HG02571 (cell line): ENCODE results near the gene TSPAN15.
"Not testable (repeated sequence)": the region's sequence is repeated elsewhere in the genome, so short reads cannot be mapped to it uniquely, and the experiment has no call there.

ENCODE experiments used
- ATAC-seq: cut with Tn5 transposase; IDR thresholded peaks from one replicate; pipeline ENCODE4 v1.9.1; 2021; ENCODE audit warnings: mild to moderate bottlenecking, moderate library complexity; ENCODE audit not compliant: unreplicated experiment

Gene TSPAN15

DNA sequence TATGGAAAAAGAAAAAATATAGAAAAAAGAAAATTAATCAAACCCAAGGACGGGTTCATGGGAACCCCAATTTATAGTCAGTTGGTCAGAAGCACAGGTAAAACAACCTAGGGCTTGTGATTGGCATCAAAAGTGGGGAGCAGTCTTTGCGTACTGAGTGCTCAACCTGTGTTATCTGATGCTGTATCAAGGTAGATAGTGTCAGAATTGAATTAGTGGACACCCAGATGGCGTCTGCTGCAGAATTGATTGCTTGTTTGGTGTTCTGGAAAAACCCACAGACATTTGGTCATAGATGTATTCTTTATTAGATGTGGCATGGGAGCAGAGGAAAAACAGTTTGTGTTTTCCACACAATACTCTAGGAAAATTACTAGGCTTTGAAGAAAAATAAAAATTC is 82.4 kb downstream of the TSPAN15 start:
- ATAC-seq: no peak

DNA sequence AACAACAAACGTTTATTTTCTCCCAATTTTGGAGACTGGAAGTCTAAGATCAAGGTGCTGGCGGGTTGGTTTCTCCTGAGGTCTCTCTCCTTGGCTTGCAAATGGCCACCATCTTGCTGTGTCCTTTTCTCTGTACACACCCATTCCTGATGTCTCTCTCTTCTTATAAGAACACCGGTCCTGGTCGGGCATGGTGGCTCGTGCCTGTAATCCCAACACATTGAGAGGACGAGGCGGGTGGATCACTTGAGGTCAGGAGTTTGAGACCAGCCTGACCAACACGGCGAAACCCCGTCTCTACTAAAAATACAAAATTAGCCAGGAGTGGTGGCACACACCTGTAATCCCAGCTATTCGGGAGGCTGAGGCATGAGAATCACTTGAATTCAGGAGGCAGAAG is 85.3 kb downstream of the TSPAN15 start:
- not testable (repeated sequence) for ATAC-seq

DNA sequence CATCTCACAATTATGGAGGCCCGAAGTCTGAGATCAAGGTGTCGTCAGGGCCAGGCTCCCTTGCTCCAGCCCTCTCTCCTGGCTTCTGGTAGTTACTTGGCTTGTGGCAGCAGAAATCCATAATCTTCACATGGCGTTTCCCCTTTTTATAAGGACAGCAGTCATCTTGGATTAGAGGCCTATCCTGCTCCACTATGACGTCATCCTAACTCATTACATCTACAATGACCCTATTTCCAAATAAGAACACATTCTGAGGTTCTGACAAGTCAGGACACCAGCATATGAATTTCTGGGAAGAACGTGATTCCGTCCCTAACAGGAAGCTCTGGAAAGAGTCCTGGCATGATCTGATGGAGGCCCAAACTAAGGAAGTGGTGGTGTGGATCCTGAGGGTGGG is 86.2 kb downstream of the TSPAN15 start:
- no peak for ATAC-seq

DNA sequence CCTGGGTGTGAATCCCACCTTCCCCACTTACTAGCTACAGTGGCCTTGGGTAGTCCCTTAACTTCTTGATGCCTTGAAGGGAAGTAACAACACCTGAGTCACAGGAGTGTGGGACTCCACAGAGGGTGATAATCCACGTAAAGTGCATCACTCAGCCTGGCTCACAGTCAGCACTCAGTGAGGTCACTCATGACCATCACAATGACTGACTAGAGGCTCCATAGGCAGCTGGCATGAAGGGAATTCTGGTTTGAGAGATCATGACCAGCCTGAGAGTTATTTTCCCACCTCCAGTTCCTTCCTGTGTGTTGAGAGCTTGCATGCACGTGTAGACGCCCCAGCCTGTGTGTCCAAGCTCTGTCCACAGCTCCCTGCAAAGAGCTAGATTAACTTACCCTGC is 87.2 kb downstream of the TSPAN15 start:
- no peak for ATAC-seq

DNA sequence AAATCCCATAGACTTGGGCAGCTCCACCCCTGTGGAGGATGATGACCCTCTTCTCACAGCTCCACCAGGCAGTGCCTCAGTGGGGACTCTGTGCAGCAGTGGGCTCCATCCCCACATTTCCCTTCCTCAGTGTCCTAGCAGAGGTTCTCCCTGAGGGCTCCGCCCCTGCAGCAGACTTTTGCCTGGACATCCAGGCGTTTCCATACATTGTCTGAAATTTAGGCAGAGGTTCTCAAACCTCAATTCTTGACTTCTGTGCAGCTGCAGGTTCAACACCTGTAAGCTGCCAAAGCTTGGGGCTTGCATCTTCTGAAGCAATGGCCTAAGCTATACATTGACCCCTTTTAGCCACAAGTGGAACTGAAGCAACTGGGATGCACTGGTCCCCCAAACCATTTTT is 90.2 kb downstream of the TSPAN15 start:
- ATAC-seq: no peak

DNA sequence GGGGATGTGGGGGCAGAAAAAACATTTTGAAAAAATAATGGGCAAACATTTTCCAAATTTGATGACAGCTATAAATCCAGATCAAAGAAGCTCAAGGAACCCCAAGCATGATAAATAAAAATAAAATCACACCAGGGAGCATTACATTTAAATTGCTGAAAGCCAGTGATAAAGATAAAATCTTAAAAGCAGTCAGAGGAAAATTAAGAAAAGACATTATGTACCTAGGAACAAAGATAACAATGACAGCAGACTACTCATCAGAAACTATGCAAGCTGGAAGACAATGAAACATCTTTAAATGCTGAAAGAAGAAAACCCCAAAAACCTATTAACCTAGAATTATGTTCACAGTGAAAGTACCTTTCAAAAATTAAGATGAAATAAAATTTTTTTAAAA is 98.7 kb downstream of the TSPAN15 start:
- ATAC-seq: no peak

DNA sequence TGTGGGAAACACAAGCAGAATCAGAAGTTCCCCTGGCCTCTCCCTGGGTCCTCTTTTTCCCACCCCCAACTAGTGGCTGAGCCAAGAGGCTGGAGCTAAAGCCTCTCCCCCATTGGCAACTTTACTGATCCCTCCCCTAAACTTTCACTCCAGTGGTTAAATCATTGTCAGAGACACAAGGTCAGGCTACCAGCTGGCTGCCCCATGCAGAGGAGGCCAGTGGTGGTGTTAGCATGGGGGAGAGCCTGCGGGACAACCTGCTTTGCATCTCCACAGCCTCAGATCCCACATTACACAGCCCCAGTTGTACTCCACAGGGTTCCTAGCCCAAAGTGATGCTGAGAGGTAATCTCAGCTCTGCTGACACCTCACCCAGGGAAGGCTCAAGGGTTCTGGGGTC is 101.0 kb downstream of the TSPAN15 start:
- no peak for ATAC-seq

DNA sequence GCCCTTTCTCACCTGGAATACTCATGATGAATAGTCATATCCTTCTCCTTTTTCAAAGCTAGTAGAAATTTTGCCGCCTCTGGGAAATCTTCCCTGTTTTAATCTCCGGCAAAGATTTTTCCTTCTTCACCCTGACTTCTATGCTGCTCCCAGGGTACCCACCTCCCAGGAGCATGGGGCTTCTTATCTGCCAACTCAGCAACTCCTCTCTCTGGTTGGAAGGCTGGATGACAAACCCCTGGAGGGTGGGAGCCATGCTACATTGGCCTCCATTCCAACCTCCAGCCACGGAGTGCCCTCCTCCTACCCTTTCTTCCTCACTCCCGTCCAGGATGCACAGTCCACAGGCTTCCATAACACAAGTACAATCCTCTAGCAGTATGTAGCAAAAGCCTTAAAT is 102.1 kb downstream of the TSPAN15 start:
- no peak for ATAC-seq

DNA sequence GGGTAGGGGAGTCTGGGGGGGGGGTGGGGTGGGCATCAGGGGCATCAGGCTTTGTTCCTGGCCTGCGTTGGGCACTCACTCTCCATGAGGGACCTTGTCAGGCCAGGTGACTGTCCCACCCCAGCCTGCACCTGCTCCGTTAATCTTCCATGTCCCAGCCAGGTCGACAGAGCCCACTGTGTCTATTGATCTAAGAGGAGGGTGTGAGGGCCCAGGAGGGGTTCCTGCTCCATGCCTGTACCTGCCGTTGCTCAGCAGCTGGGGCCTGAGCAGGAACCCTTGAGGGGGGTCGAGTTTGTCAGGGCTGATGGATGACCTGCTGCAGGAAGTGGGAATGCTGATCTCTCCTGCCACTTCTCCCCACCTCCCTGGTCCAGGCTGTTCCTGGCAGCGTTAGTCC is 103.3 kb downstream of the TSPAN15 start:
- ATAC-seq: no peak
